Glomerular endothelial cell (primary cell): ENCODE data around the gene CACNA1C. TPM values are rescaled to one million over a fixed set of nuclear protein-coding genes. Genes with fewer than 3 reads are reported as not detected.

ENCODE experiments used
- DNase-seq: peaks from one replicate; pipeline ENCODE4 v3.0.0-alpha.2; 2011; ENCODE audit warnings: low read depth, low spot score; ENCODE audit errors: extremely low read depth
- total RNA-seq: library from RNA; depleted of rRNA; stranded (reverse); fragments of >200 nt; gene quantifications from 2 replicates; pipeline ENCODE4 v1.2.3, GENCODE V29; 2015

The CACNA1C gene
- total RNA-seq, 1 donor from 2014 or later, result 0.47 TPM

DNA sequence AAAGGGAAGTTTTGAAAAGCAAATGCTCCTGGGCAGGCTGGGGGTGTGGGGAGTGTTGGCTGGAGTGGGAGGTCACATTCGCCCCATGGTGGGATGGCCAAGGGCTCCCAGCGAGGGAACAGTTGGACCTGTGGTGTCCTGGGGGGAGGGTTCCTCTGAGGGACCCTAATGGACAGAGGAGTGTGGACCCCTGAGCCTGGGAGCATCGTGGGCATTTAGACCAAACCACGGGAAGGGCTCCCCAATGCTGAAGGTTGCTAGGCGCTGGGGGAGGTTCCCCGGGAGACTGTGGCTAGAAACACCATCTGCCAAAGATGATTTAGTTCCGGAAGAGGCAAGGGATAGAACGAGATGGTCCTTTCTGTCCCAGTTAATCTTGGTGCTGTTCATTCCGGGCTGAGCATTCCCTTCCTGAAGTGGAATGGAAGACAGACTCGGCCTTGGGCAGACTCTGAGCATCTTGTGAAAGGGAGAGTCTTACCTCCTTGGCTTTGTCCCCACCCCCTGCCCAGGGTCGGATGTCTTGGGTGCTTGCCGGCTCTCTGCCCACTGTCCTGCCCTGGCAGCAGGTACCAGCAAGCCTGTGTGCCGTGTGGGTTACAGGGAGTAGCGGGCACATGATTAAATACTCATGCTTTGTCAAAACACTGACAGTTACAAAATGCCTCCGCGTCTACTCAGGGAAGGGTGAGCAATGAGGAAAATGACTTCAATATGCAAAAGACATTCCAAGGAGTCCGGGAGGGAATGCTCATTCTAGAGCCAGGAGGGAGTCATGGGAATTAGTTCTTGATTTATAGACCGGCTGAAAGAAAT is 215.9 kb downstream of the CACNA1C start:
- DNase-seq, result no peak

DNA sequence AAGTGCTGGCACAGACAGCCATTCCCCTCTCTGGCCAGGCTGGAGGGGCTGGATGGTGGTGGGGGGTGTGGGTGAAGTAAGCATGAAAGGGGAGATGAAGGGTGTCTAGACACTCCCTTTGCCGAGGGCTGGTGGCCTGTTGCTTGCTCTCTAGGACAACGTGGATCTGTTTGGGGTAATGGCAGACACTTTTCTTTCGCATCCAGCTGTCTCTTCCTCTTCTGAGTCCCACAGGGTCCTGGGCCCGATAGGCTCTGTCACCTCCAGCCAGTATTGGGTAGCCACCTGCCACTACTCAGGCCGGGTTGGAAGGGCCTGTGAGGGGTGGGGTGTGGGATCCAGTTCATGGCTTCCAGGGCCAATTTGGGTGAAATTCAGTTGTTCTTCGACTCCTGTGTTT is 218.1 kb downstream of the CACNA1C start:
- DNase-seq, result no peak

GRCh38 chr12:2271961-2272360 is 219.2 kb downstream of the CACNA1C start:
- no peak for DNase-seq

DNA sequence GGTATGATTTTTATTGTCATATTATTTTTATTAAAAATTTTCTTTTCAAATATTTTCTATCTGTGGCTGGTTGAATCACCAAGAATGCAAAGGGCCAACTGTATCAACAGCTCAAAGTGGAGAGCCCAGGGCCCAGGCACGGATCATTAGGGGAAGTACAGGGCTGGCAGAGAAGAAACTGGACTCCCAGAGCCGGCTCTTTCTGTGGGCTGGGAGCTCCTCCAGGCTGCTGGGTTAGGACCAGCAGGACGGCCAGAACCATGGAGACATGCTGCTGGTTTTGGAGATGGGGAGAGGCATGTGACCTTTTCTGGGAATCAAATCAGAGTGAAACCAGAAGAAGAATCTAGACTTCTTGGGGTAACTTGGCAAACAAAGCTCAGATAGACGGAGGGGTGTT is 220.5 kb downstream of the CACNA1C start:
- no peak for DNase-seq

- no peak for DNase-seq
Measured at GRCh38 chr12:2273751-2274150, 221.0 kb downstream of the CACNA1C start.

DNA sequence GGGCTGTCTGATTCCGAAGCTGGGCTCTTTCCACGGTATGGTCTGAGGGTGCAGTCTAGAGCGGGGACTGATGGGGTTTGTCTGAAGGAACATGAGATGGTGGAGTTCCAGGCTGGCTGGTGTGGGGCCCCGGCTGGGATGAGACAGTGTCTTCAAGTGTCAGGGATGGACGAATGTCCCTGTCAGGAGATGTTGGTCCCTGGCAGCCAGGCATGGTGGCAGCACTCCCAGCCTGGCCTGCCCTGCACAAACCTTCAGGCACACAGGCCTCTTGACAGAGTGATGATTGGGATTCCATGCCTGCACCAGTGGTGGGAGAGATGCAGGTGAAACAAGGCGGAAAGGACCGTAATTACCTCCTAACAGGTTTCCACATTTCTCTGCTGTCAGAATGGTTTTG is 221.9 kb downstream of the CACNA1C start:
- no peak for DNase-seq

DNA sequence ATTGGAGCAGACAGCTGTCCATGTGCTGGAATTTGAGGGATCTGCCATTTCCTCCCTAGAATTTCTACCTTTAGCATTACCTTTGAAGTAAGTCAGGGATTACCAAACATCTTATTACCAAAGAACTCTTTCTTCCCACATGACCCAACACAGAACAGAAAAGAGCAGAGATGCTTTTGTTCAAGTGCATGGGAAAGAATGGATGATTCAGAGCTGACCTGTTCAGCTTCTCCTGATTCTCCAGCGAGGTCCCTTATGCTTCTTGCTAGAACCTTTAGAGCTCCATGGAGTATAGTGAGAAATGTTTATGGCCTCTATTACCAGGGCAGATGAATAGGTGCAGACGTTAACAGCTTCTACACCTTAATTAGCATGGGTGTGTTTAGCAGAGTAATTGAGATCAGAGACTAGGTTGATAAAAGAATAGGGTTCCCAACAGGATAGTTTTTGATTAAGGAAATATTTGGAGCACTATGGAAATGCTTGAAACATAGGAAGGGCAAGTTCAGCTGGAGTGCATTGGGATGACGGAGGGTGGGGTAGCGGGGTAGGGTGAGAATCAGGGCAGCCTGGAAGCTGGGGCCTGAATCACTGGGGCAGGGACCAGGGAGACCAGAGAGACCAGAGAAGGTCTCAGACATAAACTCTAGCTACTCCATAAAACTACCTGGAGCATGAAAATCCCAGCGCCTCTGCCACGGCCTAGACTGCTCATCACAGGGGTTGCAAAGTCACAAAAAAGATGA is 223.7 kb downstream of the CACNA1C start:
- no peak for DNase-seq

DNA sequence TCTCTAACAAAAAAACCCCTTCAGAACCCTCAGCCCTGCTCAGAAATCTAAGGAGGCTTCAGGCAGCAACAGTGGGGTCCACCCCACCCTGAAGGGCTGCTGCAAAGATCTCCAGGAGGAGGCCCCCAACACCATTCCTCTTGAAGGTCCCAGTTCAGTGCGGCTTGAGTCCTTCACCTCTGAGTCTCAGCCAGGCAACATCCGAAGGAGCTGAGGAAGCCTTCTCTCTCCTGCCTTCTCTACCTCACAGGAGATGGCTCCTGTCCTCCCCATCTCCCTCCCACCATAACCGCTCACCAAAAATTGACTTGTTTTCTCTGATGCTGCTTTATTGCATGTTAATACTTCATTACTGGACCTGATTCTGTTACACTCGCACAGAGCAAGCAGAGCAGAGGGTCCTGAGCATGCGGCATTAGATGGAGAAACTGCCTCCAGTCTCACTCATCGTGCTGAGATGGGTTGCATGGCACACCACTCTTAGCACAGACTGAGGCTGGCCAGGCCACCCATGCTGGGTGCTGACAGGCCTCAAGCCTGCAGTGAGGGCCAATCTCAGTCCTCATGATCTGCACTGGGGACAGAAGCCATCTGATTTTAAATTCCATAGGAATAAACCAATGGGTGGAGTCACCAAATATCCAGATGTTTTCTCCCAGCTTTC is 224.8 kb downstream of the CACNA1C start:
- no peak for DNase-seq

DNA sequence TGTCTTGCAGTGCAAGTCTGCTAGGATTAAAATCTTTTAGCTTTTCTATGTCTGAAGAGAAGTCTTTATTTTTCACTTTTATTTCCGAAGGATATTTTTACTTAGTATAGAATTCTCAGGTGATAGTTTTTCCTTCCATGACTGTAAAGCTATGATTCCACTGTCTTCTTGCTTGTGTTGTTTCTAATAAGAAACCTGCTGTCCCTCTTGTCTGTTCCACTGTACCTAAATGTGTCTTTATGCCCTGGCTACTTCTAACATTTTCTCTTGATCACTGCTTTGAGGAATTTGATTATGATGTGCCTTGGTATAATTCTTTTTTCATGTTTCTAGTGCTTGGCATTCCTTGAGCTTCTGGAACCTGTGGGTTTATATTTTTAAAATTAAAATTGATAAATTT is 228.7 kb downstream of the CACNA1C start:
- no peak for DNase-seq

GRCh38 chr12:2282318-2282717 is 229.5 kb downstream of the CACNA1C start:
- no peak for DNase-seq

DNA sequence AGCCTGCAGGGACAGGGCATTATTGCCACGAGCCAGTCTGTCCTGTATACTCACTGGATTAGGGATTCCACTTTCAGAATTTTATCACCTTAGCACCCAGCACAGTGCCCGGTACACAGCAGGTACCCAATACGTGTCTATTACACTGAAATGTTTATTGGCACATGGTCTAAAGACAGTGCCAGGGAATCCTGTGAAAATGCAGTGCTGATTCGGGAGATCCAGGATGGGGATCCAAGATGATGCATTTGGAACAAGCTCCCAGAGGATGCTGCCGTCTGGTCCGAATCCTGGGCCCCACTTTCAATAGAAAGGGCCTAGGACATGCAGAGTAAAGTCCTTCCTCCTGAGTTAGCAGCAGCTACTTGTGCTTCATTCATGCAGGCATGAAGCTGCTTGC is 230.7 kb downstream of the CACNA1C start:
- DNase-seq, result no peak

- no peak for DNase-seq
Measured at GRCh38 chr12:2283916-2284315, 231.1 kb downstream of the CACNA1C start.

DNA sequence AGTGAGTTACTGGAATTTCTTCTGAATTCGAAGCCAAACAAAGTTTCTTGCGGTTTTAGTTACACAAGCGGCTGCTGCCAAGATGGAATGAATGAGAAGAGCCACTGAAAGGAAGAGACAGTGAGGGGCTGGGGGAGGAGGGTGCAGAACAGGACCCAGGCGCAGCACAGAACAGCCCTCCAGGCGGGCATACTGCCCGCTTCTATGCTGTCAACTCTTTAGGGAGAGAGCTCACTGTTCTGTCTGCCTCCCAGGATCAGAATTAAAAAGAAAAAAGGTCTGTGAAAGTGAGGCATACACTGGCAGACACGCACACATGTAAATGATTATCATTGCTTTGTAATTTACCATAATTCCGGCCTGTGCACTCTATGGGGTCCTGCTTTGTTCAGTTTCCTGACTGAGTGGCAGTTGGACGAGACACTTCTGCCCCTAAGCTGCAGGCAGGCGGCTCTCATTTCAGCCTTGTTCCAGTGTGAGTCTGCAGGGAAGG is 231.6 kb downstream of the CACNA1C start:
- no peak for DNase-seq

GRCh38 chr12:2284857-2285256 is 232.1 kb downstream of the CACNA1C start:
- no peak for DNase-seq

DNA sequence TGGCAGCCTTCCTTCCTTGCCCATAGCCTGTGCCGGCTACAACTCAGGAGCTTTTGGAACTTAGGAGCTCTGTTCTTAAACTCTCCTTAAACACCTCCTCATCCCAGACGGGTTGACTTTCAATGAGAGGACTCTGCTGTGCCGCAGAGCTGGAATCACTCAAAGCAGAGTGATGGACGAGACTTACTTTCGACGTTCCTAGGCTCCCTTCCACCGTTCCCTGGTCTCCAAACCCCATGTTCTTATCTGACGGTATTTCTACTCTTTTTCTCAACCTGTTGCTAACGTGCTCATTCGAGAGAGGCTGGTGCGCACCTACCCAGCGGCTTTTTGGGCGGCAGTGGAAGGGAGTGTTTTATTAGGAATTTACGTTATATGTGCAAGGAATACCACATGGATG is 232.7 kb downstream of the CACNA1C start:
- DNase-seq, result no peak

- DNase-seq, result no peak
Measured at GRCh38 chr12:2286047-2286446, 233.3 kb downstream of the CACNA1C start.

GRCh38 chr12:2286461-2287131 is 233.8 kb downstream of the CACNA1C start:
- DNase-seq, result no peak

DNA sequence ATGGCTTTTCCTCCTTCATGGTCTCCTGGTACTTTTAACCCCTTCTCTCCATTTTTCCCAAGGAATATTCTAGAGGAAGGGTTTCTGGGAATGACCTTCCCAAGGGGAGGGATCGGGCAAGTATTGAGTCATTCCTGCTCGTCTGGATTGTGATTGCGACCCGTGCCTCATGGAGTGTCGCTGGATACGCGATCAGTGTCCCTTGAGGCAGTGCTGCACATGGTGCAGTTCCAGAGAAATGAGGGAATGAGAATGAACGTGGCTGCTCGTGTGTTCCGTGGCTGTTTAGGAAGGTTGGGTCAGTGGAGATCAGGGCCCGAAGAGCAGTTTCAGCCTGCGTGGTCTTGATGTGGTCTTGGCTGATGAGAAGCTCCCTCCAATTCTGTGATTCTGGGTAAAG is 234.4 kb downstream of the CACNA1C start:
- DNase-seq, result no peak

DNA sequence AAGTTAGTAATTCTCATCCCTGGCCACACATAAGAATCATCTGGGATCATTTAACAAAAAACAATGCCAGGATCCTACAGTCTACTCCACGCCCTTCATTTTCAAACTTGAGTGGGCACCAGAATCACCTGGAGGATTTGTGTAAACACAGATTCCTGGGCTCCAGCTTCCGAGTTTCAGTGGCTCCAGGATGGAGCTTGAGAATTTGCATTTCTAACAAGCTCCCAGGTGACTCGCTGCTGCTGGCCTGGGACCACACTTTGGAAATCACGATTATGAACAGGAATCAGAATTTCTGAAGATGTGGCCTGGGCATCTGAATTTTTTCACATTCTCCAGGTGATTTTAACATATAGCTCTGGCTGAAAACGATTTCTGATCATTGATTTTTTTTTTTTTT is 234.8 kb downstream of the CACNA1C start:
- DNase-seq, result no peak

- no peak for DNase-seq
Measured at GRCh38 chr12:2288001-2288400, 235.2 kb downstream of the CACNA1C start.

DNA sequence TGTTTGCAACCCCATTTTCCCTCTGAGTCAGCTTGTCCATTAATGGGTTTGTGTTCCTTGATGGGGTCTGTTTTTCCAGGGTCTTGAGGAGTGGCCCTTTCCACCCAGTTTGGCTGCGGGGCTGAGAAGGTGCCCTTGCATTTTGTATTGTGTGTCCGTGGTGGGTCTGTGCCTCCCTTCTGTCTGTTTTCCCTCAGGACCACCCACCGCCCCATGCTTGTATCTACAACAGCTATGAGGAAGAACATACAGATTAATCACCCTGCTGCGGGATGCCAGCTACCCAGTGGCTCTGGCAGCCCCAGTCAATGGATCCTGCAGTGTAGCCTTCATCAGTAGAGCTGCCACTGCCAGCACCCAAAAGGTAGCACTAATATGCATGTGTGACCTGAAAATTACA is 235.7 kb downstream of the CACNA1C start:
- no peak for DNase-seq
